ENCODE measurements around the gene OTOF.
"Not testable (repeated sequence)": the region's sequence is repeated elsewhere in the genome, so short reads cannot be mapped to it uniquely, and the experiment has no call there.

OTOF gene

DNA sequence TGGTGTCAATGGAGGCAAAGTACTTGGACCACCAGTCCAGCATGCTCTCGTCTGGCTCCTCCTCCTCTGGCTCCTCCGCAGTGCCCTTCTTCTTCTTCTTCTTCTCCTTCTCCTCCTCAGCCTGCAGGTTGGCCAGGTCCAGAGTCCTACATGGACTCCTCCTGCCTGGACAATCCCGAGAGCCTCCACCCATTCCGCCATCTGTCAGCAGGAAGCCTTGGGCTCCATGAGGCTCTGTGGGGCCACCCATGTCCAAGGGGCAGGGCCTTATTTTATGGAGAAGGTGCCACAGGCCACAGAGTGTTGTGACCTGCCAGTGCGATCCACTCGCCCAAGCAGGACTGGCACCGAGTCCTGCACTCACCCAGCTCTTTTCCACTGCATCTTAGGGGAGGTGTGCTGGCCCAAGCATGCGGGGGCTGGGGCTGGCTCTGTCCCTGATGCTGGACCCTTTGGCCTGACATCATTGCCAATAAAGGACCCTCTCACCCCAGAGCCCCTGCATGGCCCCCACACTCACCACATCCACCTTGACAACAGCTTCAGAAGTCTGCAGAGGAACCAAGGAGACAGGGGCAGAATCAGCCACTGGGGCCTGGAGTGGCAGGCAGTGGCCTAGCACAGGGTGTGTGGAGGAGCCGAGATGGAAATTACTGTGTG lies 7.2 kb downstream of the OTOF start:
- Mint-ChIP-seq H3K9me3 (peaks cover 11% of the 10 kb centered on the region), H3K4me1 (no peaks in the 10 kb centered on the region), H3K4me3 (no peak overlapping the region), H3K36me3 (ENCODE audit: low read depth) (no peaks in the 10 kb centered on the region), H3K27ac (no peak overlapping the region), H3K27me3 (no peaks in the 10 kb centered on the region)
- DNase-seq: no peak
- ATAC-seq: no peak

DNA sequence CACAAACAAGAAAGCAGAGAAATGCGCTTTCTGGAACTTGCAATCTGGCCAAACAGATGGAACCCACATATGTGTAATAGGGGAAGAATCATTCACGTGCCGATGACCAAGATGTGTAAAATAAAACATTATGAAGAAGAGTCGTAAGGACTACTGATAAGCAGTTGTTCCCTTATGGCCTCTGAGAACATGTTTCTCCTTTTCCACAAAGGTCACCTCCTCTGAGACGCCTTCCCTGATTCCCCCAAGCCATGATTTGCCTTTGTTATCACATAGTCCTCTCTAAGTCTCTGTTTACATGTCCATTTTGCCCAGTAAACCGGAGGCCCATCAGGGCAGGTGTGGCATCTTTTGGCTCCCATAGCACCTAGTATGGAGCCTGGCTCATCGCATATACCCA lies 8.0 kb downstream of the OTOF start:
- Mint-ChIP-seq H3K9me3 (peaks cover 11% of the 10 kb centered on the region), H3K36me3 (ENCODE audit: low read depth) (no peaks in the 10 kb centered on the region), H3K4me1 (no peaks in the 10 kb centered on the region), H3K4me3 (no peak overlapping the region), H3K27ac (no peak overlapping the region), H3K27me3 (no peaks in the 10 kb centered on the region)
- ATAC-seq: no peak
- no peak for DNase-seq

DNA sequence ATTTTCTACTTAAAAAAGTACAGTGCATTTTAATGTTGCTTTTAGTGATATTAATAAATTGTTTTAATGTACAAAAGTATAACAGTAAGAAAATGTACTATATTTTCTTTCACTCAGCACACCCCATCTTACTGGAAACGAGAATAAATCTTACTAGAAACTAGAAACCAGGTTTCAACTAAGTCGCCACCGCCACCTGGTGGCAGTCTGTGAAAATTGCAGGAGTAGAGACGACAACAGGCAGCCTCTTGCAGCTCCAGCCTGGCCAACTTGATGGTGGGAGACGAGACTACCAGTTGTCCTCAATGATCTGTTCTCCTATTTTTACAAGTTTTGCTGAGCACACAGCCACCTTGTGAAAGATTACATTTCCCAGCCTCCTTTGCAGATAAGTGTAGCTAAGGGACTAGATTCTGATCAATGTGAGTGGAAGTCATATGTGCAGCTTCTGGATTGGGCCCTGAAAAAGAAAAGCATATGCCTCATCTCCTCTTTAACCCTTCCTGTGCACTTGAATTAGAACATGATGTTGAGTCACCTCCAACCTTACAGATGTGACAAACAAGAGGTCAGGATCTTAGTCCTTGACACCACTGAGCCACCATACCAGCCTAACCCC lies 8.7 kb downstream of the OTOF start:
- Mint-ChIP-seq H3K27me3 (no peaks in the 10 kb centered on the region), H3K27ac (no peak overlapping the region)
- no peak for ATAC-seq

DNA sequence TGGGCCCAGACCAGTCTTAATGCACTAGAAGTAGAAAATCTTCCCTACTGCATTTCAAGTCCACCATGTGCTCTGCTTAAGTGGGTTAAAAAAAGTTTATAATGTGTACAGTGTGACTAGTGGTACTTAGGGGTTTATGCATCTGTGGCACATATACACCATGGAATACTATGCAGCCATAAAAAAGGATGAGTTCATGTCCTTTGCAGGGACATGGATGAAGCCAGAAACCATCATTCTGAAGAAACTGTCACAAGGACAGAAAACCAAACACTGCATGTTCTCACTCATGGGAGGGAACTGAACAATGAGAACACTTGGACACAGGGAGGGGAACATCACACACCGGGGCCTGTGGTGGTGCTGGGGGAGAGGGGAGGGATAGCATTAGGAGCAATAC lies 9.4 kb downstream of the OTOF start:
- not testable (repeated sequence) for H3K27me3 Mint-ChIP-seq, H3K4me1 Mint-ChIP-seq

More for the DNA sequence above, 8.7 kb downstream of the OTOF start:
- Mint-ChIP-seq H3K36me3 (ENCODE audit: low read depth) (no peaks in the 10 kb centered on the region), H3K4me1 (no peaks in the 10 kb centered on the region), H3K9me3 (peaks cover 11% of the 10 kb centered on the region), H3K4me3 (no peak overlapping the region)
- DNase-seq: peak; percentile 73

DNA sequence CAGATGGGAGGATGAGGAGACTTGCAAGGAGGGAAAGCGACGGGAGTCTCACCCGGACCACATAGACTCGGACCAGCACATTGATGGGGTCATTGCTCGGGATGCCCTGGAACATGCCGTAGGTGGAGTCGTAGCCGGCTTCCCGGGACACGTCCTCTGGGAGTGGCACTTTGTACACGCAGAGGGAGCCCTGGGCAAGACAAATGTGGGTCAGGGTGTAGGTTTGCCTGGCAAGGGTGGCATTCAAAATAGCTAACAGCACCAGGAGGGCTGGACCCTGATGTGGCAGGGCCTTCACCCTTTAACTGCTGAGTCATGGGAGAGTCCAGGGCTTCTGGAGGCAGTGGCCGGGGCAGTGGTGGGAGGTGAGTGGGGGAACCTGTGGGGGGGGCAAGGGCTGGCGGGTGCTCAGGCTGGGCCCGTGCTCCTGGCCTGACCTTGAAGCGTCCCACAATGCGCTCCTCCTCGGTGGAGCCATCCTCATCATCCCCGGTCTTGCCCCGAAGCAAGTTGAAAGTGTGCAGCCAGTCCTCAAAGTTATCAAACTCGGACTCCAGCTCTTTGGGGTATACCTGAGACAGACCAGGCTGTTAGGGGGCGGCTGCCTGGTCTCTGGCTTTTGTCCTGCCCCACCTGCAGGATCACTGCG lies 11.1 kb downstream of the OTOF start:
- Mint-ChIP-seq H3K9me3 (peaks cover 11% of the 10 kb centered on the region), H3K4me1 (no peaks in the 10 kb centered on the region), H3K27ac (no peak overlapping the region), H3K36me3 (ENCODE audit: low read depth) (no peaks in the 10 kb centered on the region), H3K27me3 (no peaks in the 10 kb centered on the region), H3K4me3 (no peak overlapping the region)
- no peak for DNase-seq
- no peak for ATAC-seq

More for the DNA sequence above, 9.4 kb downstream of the OTOF start:
- peaks cover 11% of the 10 kb centered on the region for H3K9me3 Mint-ChIP-seq
- DNase-seq; ATAC-seq; H3K4me3 Mint-ChIP-seq; H3K36me3 Mint-ChIP-seq (ENCODE audit: low read depth): not testable (repeated sequence)
- peak overlapping the region; percentile 54 for H3K27ac Mint-ChIP-seq

DNA sequence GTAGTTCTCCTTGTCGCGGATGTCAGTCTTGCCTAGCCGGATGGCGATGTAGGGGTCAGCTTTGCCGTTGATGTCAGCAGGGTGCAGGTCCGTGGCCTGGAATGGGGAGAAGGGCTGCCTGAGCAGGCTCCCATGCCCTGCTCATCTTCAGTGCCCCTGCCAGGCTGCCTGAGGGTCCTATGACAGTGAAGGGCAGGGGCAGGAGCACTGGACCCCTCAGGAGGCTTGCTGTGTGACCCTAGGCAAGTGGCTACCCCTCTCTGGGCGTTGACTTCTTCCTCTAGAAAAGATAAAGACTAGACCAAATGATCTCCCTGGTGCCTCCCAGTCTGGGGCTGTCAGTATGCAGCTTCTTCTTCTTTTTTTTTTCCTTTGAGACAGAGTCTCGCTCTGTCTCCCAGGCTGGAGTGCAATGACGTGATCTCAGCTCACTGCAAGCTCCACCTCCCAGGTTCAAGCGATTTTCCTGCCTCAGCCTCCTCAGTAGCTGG lies 11.9 kb downstream of the OTOF start:
- H3K9me3 Mint-ChIP-seq: peaks cover 11% of the 10 kb centered on the region
- ATAC-seq (no peak), DNase-seq (no peak)
- H3K27ac Mint-ChIP-seq: no peak overlapping the region
- H3K27me3 Mint-ChIP-seq: no peaks in the 10 kb centered on the region
- no peaks in the 10 kb centered on the region for H3K36me3 Mint-ChIP-seq (ENCODE audit: low read depth)
- no peak overlapping the region for H3K4me3 Mint-ChIP-seq
- no peaks in the 10 kb centered on the region for H3K4me1 Mint-ChIP-seq

DNA sequence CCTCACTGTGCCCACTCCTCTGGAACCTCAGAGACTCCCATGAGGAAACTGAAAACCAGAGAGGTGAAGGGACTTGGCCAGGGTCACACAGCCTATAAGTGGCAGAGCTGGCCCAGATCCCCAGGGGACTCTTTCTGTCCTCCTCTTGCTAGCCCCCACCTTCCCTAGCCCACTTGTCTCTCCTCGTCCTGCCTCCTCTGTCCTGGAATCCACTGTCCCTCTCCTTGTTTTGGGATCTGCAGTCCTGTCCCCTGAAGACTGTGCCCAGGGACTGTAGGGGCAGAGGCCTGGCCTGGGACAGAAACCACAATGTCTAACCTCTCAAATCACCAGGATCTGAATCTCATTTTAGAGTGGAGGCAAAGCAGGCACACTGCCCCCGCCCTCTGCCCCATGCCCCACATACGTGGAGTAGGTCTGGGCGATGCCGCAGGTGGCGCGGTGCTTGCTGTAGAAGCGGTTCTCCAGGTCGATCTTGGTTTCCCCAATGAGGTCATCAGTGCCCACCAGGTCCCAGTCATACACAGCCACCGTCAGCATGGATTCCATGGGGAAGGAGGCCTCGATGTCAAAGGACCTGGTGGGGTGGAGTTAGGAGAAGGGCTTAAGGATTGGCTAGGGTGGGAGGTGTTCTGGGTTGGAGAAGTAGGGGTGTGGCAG lies 12.5 kb downstream of the OTOF start:
- ATAC-seq: no peak
- H3K36me3 Mint-ChIP-seq (ENCODE audit: low read depth): no peaks in the 10 kb centered on the region
- H3K4me3 Mint-ChIP-seq: no peak overlapping the region
- DNase-seq: no peak
- no peaks in the 10 kb centered on the region for H3K4me1 Mint-ChIP-seq
- H3K27me3 Mint-ChIP-seq: no peaks in the 10 kb centered on the region
- peaks cover 11% of the 10 kb centered on the region for H3K9me3 Mint-ChIP-seq
- H3K27ac Mint-ChIP-seq: no peak overlapping the region

DNA sequence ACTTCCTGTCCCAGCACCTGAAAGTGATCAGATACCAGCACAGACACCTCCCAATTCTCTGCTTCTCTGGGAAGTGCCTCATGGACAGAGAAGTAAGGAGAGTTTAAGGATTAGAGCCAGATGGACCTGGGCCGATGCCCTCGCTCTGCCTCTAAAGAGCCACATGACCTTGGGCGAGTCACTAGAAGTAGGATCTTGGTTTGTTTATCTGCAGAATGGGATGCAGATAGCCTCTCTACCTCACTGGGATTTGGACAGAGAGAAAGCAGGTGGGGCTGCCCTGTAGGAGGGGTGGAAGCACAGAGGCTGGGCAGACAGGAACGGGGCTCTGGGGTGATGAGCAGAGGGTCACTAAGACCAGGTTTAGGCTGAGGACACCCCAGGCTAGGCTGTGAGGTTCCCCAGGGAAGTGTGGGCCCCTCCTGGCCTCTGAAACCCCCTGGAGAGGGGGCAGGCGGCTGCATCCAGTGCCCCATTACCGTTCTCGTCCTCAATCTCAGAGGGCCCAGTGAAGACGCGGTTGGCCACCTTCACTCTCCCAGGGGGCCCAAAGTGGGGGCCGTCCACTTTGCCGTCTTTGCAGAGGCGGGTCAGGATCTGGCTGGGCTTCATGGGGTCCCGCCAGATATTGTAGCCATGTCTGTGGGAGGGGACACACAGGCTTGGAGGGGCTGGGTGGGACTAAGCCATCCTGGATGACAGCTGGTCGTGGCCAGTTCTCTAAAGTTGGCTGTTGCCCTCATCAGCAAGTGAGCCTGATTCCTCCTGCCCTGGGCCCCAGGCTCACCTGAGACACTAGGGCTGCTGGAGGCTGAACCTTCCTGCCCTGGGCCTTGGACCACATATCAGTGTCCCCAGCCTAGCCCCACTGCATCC lies 13.3 kb downstream of the OTOF start:
- Mint-ChIP-seq H3K4me1 (no peaks in the 10 kb centered on the region), H3K27me3 (no peaks in the 10 kb centered on the region), H3K27ac (no peak overlapping the region), H3K9me3 (peaks cover 6% of the 10 kb centered on the region), H3K36me3 (ENCODE audit: low read depth) (no peaks in the 10 kb centered on the region), H3K4me3 (no peak overlapping the region)
- no peak for ATAC-seq
- DNase-seq: no peak

DNA sequence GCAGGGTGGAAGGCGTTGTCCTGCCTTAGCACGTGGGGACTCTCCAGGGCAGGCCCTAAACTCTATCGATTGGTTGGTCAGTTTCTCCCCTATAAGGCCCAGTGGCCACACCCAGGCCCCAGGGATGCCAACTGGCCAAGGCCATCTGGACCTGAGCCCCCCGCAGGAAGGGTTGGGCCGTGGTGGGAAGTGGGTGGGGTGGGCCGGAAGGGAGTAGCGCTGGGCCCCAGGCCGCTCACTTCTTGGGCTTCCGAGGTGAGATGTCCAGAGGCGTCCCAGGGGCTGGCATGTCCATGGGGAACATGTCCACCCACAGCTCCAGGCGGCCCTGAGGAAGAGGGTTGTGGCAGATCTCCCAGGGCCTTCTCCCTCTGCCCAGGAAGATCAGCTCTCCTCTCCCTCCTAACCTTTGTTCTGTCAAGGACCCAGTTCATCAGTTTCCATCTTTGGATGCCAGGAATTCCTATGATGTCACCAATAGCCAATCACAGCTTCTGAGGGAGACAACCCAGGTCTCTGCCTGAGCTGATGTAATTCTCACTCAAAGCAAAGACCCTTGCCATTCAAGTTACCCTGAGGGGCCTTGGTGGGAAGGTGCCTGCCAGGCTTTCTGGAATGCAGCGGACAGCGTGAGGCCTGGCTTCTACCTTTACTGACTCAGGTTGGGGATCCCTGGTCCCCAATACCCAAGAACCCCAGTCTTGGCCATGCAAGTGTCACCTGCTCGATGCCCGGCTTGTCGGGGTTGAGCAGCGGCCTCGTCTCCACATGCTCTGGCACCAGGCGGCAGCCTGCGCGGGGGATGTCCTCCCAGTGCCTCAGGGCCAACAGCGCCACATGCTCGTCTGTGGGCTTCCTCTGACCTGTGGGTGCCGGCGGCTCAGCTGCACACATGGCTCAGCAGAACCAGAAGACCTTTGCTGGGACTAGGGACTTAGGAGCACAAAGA lies 14.4 kb downstream of the OTOF start:
- H3K4me3 Mint-ChIP-seq: no peak overlapping the region
- DNase-seq: no peak
- no peak for ATAC-seq
- H3K9me3 Mint-ChIP-seq: no peaks in the 10 kb centered on the region
- no peaks in the 10 kb centered on the region for H3K36me3 Mint-ChIP-seq (ENCODE audit: low read depth)
- no peaks in the 10 kb centered on the region for H3K27me3 Mint-ChIP-seq
- no peaks in the 10 kb centered on the region for H3K4me1 Mint-ChIP-seq
- H3K27ac Mint-ChIP-seq: no peak overlapping the region

DNA sequence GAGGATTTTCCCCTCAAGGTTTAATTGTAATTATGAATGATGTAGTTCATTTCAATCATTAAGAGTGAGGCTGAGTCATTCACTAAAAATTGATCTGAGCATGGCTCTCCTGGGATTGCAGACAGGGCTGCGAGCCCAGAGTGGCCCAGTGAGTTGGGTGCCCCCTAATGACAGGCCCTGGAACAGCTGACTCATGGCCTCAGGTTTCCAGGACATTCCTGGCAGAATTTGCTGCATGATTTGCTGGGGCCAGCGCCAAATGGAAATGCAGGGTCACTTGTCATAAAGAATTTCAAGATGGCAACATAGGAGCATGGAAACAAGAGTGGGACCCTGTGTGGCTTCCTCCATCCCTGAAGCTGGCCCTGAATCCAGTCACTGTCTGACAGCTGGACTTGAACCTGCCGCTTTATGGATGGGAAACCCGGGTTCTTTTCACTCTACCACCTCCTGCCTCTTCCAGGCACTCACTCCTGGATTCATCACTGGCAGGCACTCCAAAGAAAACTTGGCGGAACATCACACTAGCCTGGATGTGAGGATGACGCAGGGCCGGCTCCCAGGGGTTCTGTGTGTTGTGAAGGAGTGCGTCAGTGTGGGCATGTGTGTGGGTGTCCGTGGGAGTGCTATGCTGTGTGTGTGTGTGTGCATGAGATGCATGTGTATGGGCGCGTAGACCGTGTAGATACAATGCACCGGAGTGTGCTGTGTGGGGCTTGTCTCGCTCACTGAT lies 15.2 kb downstream of the OTOF start:
- no peak for ATAC-seq
- DNase-seq: no peak
- Mint-ChIP-seq H3K4me1 (no peaks in the 10 kb centered on the region), H3K4me3 (no peak overlapping the region), H3K27ac (no peak overlapping the region), H3K9me3 (no peaks in the 10 kb centered on the region), H3K36me3 (ENCODE audit: low read depth) (no peaks in the 10 kb centered on the region), H3K27me3 (no peaks in the 10 kb centered on the region)

DNA sequence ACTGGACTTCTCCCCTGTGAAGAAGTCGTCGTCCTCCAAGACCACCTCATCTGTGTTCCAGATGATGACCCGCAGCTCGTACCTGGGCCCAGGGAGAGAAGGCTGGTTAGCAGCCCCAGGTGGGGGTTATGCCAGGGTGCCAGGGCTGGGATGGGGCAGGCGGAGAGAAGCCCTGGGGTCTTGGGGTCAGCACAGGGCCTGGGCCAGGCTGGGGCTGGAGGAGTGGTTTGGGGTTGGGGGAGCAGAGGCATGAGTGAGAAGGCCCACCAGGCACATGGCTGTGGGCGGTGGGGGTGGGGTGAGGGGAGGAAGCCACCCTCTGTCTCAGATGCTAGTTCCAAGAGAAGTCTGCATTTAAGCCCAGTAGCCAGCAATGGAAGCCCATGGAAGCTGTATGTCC lies 15.8 kb downstream of the OTOF start:
- H3K4me3 Mint-ChIP-seq: no peak overlapping the region
- no peak for DNase-seq
- no peak for ATAC-seq
- H3K36me3 Mint-ChIP-seq (ENCODE audit: low read depth): no peaks in the 10 kb centered on the region
- no peaks in the 10 kb centered on the region for H3K9me3 Mint-ChIP-seq
- no peak overlapping the region for H3K27ac Mint-ChIP-seq
- H3K4me1 Mint-ChIP-seq: no peaks in the 10 kb centered on the region
- H3K27me3 Mint-ChIP-seq: no peaks in the 10 kb centered on the region

DNA sequence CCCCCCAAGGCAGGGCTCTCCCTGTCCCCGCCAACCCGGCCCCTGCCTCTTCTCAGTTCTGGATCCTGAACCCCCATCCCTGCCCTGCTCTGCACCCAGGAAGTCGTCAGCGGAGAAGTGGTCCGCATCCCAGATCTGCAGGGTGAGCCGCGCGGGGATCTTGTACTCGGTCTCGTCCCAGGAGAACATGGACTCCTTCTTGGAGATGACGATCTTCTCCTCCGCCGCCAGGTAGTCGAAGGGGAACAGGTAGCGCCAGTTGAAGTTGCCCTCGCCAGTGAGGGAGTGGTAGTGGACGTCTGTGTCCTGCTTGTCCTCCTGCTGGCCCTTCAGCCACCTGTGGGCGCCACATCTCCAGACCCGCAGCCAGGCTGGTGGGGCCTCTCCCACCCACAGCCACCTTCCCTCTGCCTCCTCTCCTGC lies 16.3 kb downstream of the OTOF start:
- Mint-ChIP-seq H3K9me3 (no peaks in the 10 kb centered on the region), H3K27ac (no peak overlapping the region)
- ATAC-seq: no peak

DNA sequence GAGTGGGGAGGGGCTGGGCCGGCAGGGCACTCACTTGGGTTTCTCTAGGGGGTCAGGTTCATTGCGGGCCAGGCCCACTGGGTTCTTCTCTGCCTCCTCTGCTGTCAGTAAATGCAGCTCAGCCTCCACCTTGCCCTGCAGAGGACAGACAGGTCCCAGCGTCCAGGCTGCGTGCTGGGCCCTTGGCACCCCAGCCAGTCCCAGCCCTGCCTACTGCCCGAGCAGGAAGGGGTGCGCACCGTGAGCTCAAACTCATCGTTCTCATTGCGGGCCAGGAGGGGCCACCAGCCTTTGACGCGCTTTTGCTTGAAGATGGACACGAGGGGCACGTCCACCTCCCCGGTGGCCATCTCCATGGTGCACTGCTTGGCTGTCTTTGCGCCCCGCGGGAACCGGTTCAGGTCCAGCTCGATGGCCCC lies 17.3 kb downstream of the OTOF start:
- H3K36me3 Mint-ChIP-seq (ENCODE audit: low read depth): no peaks in the 10 kb centered on the region
- H3K27ac Mint-ChIP-seq: no peak overlapping the region
- ATAC-seq (no peak), DNase-seq (no peak)
- H3K4me3 Mint-ChIP-seq: no peak overlapping the region
- no peaks in the 10 kb centered on the region for H3K4me1 Mint-ChIP-seq
- H3K9me3 Mint-ChIP-seq: no peaks in the 10 kb centered on the region
- no peaks in the 10 kb centered on the region for H3K27me3 Mint-ChIP-seq

More for the DNA sequence above, 16.3 kb downstream of the OTOF start:
- no peak overlapping the region for H3K4me3 Mint-ChIP-seq
- no peak for DNase-seq
- H3K4me1 Mint-ChIP-seq: no peaks in the 10 kb centered on the region
- no peaks in the 10 kb centered on the region for H3K27me3 Mint-ChIP-seq
- H3K36me3 Mint-ChIP-seq (ENCODE audit: low read depth): no peaks in the 10 kb centered on the region
